ENCODE measurements around the gene PPP6C. TPM values are rescaled to one million over a fixed set of nuclear protein-coding genes. Genes with fewer than 3 reads are reported as not detected.

The PPP6C gene
- total and polyA plus RNA-seq, 2 donors (not counting 3 experiments of a cell fraction or from before 2014, with no cell fraction given): 19.3 to 42.6 TPM

DNA sequence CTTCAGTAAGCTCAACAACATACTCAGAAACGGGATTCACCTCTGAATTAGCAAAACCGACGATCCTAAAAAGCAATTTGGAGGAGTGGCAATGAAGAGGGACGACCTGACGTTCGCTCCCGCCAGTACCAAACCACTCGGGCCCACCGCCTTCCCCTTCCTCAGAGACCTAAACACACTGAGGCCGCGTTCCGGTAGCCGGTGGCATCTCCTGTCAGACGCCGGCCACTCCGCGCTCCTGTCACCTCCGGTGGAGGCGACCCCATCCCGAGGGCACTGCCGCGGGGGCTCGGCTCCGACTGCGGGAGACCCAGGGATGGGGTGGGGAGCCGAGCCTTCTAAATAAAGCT is 617 bp downstream of the PPP6C start:
- Histone ChIP-seq H3K4me2 (ENCODE audit: insufficient read depth, low read length) (peak overlapping the region; percentile 88), H3K4me1 (ENCODE audit: control insufficient read depth, extremely low read depth, insufficient read depth, low read length) (peaks cover 7% of the 10 kb centered on the region), H3K36me3 (ENCODE audit: control insufficient read depth in 2 of 2, extremely low read depth in 1 of 2, insufficient read depth in 2 of 2, low read length in 2 of 2) (no peaks in the 10 kb centered on the region), H2AFZ (ENCODE audit: low read depth, low read length) (peak overlapping the region; percentile 63), H3K4me3 (replicated peaks in 1 of 3; ENCODE audit: insufficient read depth in 1 of 3, low read depth in 1 of 3, low read length in 3 of 3) (peak overlapping the region; percentile 70 to 83 (median 78)), H3K9me3 (replicated peaks; ENCODE audit: control insufficient read depth, insufficient read depth, low read length) (no peaks in the 10 kb centered on the region), H3K27me3 (ENCODE audit: control insufficient read depth in 2 of 2, insufficient read depth in 2 of 2, low read length in 2 of 2) (no peaks in the 10 kb centered on the region), H4K20me1 (replicated peaks; ENCODE audit: control insufficient read depth, extremely low read depth, insufficient read depth, low read length) (no peaks in the 10 kb centered on the region), H3K9ac (replicated peaks; ENCODE audit: extremely low read depth, insufficient read depth, low read length) (peak overlapping the region; percentile 91), H3K9me1 (replicated peaks; ENCODE audit: control insufficient read depth, extremely low read depth, insufficient read depth, low read length) (no peaks in the 10 kb centered on the region), H3K79me2 (ENCODE audit: control insufficient read depth, insufficient read depth, low read length) (peaks cover 45% of the 10 kb centered on the region), H3K27ac (ENCODE audit: insufficient read depth, low read depth, low read length) (peak overlapping the region; percentile 66)
- intact Hi-C loops (cut with micrococcal nuclease) (loop anchor here (1.0 kb wide), 2 partner anchors 11 to 46 kb away; partner anchors contain the start of genes RABEPK and SCAI), dilution Hi-C loops (cut with MboI; ENCODE audit: extremely low pct_ligation_motif_present, low sequenced_read_pairs) (no loop called here)
- DNase-seq (ENCODE audit: low read depth, low spot score): peak; percentile 24
- TF ChIP-seq EZH2 (IDR thresholded peaks at IDR 0.05; ENCODE audit: borderline replicate concordance, low read depth, low read length, severe bottlenecking) (no peak), POLR2AphosphoS5 (IDR thresholded peaks at IDR 0.05; ENCODE audit: insufficient read depth, low read depth, low read length) (no peak), POLR2A (IDR thresholded peaks at IDR 0.05; ENCODE audit: low read depth, low read length) (no peak), GATA2 (IDR thresholded peaks at IDR 0.05; ENCODE audit: insufficient read depth, insufficient read length, low read depth, low read length) (no peak), JUN (IDR thresholded peaks at IDR 0.05; ENCODE audit: borderline replicate concordance, insufficient read depth, insufficient read length, low read depth) (no peak), MYC (IDR thresholded peaks at IDR 0.05; ENCODE audit: low read depth, low read length) (no peak), FOS (IDR thresholded peaks at IDR 0.05; ENCODE audit: borderline replicate concordance, insufficient read depth, low read length) (no peak)
- TF ChIP-seq, protein P1, sequence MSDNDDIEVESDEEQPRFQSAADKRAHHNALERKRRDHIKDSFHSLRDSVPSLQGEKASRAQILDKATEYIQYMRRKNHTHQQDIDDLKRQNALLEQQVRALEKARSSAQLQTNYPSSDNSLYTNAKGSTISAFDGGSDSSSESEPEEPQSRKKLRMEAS (IDR thresholded peaks at IDR 0.05; ENCODE audit: insufficient read depth, insufficient read length): no peak
- TF ChIP-seq, protein P2, sequence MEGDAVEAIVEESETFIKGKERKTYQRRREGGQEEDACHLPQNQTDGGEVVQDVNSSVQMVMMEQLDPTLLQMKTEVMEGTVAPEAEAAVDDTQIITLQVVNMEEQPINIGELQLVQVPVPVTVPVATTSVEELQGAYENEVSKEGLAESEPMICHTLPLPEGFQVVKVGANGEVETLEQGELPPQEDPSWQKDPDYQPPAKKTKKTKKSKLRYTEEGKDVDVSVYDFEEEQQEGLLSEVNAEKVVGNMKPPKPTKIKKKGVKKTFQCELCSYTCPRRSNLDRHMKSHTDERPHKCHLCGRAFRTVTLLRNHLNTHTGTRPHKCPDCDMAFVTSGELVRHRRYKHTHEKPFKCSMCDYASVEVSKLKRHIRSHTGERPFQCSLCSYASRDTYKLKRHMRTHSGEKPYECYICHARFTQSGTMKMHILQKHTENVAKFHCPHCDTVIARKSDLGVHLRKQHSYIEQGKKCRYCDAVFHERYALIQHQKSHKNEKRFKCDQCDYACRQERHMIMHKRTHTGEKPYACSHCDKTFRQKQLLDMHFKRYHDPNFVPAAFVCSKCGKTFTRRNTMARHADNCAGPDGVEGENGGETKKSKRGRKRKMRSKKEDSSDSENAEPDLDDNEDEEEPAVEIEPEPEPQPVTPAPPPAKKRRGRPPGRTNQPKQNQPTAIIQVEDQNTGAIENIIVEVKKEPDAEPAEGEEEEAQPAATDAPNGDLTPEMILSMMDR (IDR thresholded peaks at IDR 0.05; ENCODE audit: extremely low read depth in 1 of 2, insufficient read depth in 1 of 2, low read depth in 1 of 2, low read length in 2 of 2): no peak
- CTCF ChIA-PET: no interaction called here
- POLR2A ChIA-PET: no interaction called here
- TSS peak; percentile 56 for BruUV-seq (replicated peaks)
- FAIRE-seq: peak; percentile 67
